ENCODE measurements around the gene B3GLCT. TPM values are rescaled to one million over a fixed set of nuclear protein-coding genes. Genes with fewer than 3 reads are reported as not detected.
A peak's percentile ranks its signal among the peaks of the same experiment; 100 is the strongest.
"Not testable (repeated sequence)": the region's sequence is repeated elsewhere in the genome, so short reads cannot be mapped to it uniquely, and the experiment has no call there.

B3GLCT gene
- total and polyA plus RNA-seq, 10 donors = 2.0 to 9.2 (median 5.5) TPM

DNA sequence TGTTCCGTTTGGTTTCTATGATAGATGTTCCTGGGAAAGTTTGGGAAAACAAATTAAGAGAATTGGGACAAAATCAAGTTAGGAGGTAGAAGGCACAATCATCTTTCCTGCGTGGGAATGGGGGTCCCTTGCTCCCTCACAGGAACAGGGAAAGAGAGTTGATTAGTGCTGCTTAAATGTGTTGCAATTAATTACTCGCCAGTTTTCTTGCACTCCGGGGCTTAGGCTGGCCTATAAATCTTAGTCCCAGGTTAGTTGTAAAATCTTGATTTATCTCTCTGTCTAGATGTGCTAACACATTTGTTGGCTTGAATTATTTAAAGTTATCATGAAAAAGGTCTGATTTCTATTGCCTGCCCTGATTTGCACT lies 10.1 kb downstream of the B3GLCT start:
- intact Hi-C loops (cut with DNase I; ENCODE audit: low total_unique reads) = no loop called here
- TF ChIP-seq POLR2A (IDR thresholded peaks at IDR 0.05) (no peak), POLR2AphosphoS5 (IDR thresholded peaks at IDR 0.05) (no peak)
- TF ChIP-seq, protein P1, sequence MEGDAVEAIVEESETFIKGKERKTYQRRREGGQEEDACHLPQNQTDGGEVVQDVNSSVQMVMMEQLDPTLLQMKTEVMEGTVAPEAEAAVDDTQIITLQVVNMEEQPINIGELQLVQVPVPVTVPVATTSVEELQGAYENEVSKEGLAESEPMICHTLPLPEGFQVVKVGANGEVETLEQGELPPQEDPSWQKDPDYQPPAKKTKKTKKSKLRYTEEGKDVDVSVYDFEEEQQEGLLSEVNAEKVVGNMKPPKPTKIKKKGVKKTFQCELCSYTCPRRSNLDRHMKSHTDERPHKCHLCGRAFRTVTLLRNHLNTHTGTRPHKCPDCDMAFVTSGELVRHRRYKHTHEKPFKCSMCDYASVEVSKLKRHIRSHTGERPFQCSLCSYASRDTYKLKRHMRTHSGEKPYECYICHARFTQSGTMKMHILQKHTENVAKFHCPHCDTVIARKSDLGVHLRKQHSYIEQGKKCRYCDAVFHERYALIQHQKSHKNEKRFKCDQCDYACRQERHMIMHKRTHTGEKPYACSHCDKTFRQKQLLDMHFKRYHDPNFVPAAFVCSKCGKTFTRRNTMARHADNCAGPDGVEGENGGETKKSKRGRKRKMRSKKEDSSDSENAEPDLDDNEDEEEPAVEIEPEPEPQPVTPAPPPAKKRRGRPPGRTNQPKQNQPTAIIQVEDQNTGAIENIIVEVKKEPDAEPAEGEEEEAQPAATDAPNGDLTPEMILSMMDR (IDR thresholded peaks at IDR 0.05 in 8 of 11, conservative IDR thresholded peaks at IDR 0.05 in 3 of 11) = no peak
- H3K27me3 ChIP-seq (replicated peaks in 1 of 7) = no peaks in the 10 kb centered on the region
- no peaks in the 10 kb centered on the region for H3K36me3 ChIP-seq
- H3K9me3 ChIP-seq = no peaks in the 10 kb centered on the region
- 39 to 64% (median 51%) methylated on average over 4 of the region's 4 CpGs for WGBS, 5 donors
- H3K4me3 ChIP-seq = no peak overlapping the region
- no peak for DNase-seq
- H3K27ac ChIP-seq = peak overlapping the region in 1 of 8 donors; percentile 21
- H3K4me1 ChIP-seq = peaks cover 0 to 31% (median 16%) of the 10 kb centered on the region in 6 donors

- H3K27me3 ChIP-seq (replicated peaks in 1 of 7) = no peaks in the 10 kb centered on the region
- no peaks in the 10 kb centered on the region for H3K9me3 ChIP-seq
- no peak for TF ChIP-seq POLR2A (IDR thresholded peaks at IDR 0.05)
- no peak for TF ChIP-seq POLR2AphosphoS5 (IDR thresholded peaks at IDR 0.05)
- TF ChIP-seq, protein P1 (IDR thresholded peaks at IDR 0.05 in 8 of 11, conservative IDR thresholded peaks at IDR 0.05 in 3 of 11) = no peak
- no peak overlapping the region for H3K4me3 ChIP-seq
- 68 to 88% (median 80%) methylated on average over 2 of the region's 2 CpGs for WGBS, 5 donors
- no peaks in the 10 kb centered on the region for H3K36me3 ChIP-seq
- intact Hi-C loops (cut with DNase I; ENCODE audit: low total_unique reads) = no loop called here
- no peak overlapping the region for H3K27ac ChIP-seq
- no peak for DNase-seq
- peaks cover 0 to 18% (median 8%) of the 10 kb centered on the region in 6 donors for H3K4me1 ChIP-seq
Measured at GRCh38 chr13:31213651-31214289, 14.0 kb downstream of the B3GLCT start.

GRCh38 chr13:31214435-31214834 lies 14.7 kb downstream of the B3GLCT start:
- Histone ChIP-seq H3K36me3 (no peaks in the 10 kb centered on the region), H3K27ac (no peak overlapping the region), H3K9me3 (no peaks in the 10 kb centered on the region), H3K4me3 (no peak overlapping the region), H3K27me3 (replicated peaks in 1 of 7) (no peaks in the 10 kb centered on the region), H3K4me1 (peaks cover 0 to 11% (median 4%) of the 10 kb centered on the region in 6 donors)
- WGBS, 5 donors = 67 to 86% (median 82%) methylated on average over 1 of the region's 1 CpG
- TF ChIP-seq, protein P1 (IDR thresholded peaks at IDR 0.05 in 8 of 11, conservative IDR thresholded peaks at IDR 0.05 in 3 of 11) = no peak
- TF ChIP-seq POLR2A (IDR thresholded peaks at IDR 0.05) = no peak
- TF ChIP-seq POLR2AphosphoS5 (IDR thresholded peaks at IDR 0.05) = no peak
- intact Hi-C loops (cut with DNase I; ENCODE audit: low total_unique reads) = no loop called here
- no peak for DNase-seq

DNA sequence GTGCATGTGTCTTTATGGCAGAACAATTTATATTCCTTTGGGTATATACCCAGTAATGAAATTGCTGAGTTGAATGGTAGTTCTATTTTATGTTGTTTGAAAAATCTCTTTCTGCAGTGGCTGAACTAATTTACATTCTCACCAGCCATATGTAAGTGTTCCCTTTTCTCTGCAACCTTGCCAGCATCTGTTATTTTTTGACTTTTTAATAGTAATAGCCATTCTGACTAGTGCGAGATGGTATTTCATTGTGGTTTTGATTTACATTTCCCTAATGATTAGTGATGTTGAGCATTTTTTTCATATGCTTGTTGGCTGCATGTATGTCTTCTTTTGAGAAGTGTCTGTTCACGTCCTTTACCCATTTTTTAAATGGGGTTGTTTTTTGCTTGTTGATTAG lies 17.1 kb downstream of the B3GLCT start:
- H3K36me3 ChIP-seq; H3K27me3 ChIP-seq (replicated peaks in 1 of 7); H3K4me1 ChIP-seq; H3K27ac ChIP-seq; H3K4me3 ChIP-seq; H3K9me3 ChIP-seq; DNase-seq; intact Hi-C loops (cut with DNase I; ENCODE audit: low total_unique reads): not testable (repeated sequence)
- 89 to 97% (median 93%) methylated on average over 2 of the region's 2 CpGs for WGBS, 5 donors

Measured in spleen (tissue), 11 donors.